Central memory CD4-positive, alpha-beta T cell (primary cell): ENCODE data around the gene SEMA4A.
"Not testable (repeated sequence)": the region's sequence is repeated elsewhere in the genome, so short reads cannot be mapped to it uniquely, and the experiment has no call there.

Experiments used
- DNase-seq: peaks from one replicate; pipeline ENCODE4 v3.0.0; 2022
- total RNA-seq, 3 experiments: gene quantifications; one replicate each; lab custom pipeline; 2026; lab: John Stamatoyannopoulos, UW

Gene SEMA4A
- total RNA-seq = 0.05 to 9.5 (median 4.1) reads per million in 3 experiments

GRCh38 chr1:156153362-156153761 lies at the start of gene SEMA4A:
Gene SEMA4A (plus strand): TSS chr1:156153585. CDS start chr1:156154579, 994 bp downstream.
- DNase-seq = no peak

GRCh38 chr1:156104065-156104810 lies 49.1 kb upstream of the SEMA4A start:
- DNase-seq = peak; percentile 81

- DNase-seq = no peak
Observed at GRCh38 chr1:156104861-156105832, 48.2 kb upstream of the SEMA4A start.

- no peak for DNase-seq
Observed at GRCh38 chr1:156106624-156107488, 46.5 kb upstream of the SEMA4A start.

- no peak for DNase-seq
Observed at GRCh38 chr1:156108057-156108456, 45.3 kb upstream of the SEMA4A start.

- DNase-seq = no peak
Observed at GRCh38 chr1:156108664-156109241, 44.6 kb upstream of the SEMA4A start.

GRCh38 chr1:156110252-156110651 lies 43.1 kb upstream of the SEMA4A start:
- DNase-seq = no peak

- DNase-seq = no peak
Observed at GRCh38 chr1:156111355-156111962, 41.9 kb upstream of the SEMA4A start.

- no peak for DNase-seq
Observed at GRCh38 chr1:156112276-156113137, 40.9 kb upstream of the SEMA4A start.

GRCh38 chr1:156113282-156113950 lies 40.0 kb upstream of the SEMA4A start:
- DNase-seq = no peak

- DNase-seq = peak; percentile 75
Observed at GRCh38 chr1:156114101-156114918, 39.1 kb upstream of the SEMA4A start, which contains the start of gene LMNA. Gene LMNA (plus strand): TSS chr1:156114711. CDS start chr1:156114919, 208 bp downstream.

- DNase-seq = peak; percentile 34
Observed at GRCh38 chr1:156114919-156115513, 38.4 kb upstream of the SEMA4A start.

- DNase-seq = no peak
Observed at GRCh38 chr1:156115514-156116374, 37.6 kb upstream of the SEMA4A start.

- DNase-seq = not testable (repeated sequence)
Observed at GRCh38 chr1:156116731-156117130, 36.7 kb upstream of the SEMA4A start.

- DNase-seq = no peak
Observed at GRCh38 chr1:156117414-156118176, 35.8 kb upstream of the SEMA4A start.

GRCh38 chr1:156118177-156118868 lies 35.1 kb upstream of the SEMA4A start:
- DNase-seq = no peak
